ENCODE data around the gene TUBB. TPM values are rescaled to one million over a fixed set of nuclear protein-coding genes. Genes with fewer than 3 reads are reported as not detected.

TUBB gene
- total RNA-seq, 1 donor from 2014 or later, result 136 TPM

GRCh38 chr6:30678964-30679726, 41.0 kb upstream of the TUBB start:
- peak; percentile 54 for DNase-seq (ENCODE audit: low read depth)
- H3K36me3 ChIP-seq (ENCODE audit: control insufficient read depth, insufficient read depth, low read length), result peaks cover 19% of the 10 kb centered on the region
- peak; percentile 97 for TF ChIP-seq CTCF (IDR thresholded peaks at IDR 0.05; ENCODE audit: insufficient read depth, low read length, severe bottlenecking)
- H3K27me3 ChIP-seq (ENCODE audit: control insufficient read depth, insufficient read depth, low read length), result no peaks in the 10 kb centered on the region
- no peak overlapping the region for H3K4me3 ChIP-seq (ENCODE audit: low read depth, low read length)
- no peak for FAIRE-seq

- H3K27me3 ChIP-seq (ENCODE audit: control insufficient read depth, insufficient read depth, low read length), result no peaks in the 10 kb centered on the region
- DNase-seq (ENCODE audit: low read depth) (no peak), FAIRE-seq (no peak)
- no peak for TF ChIP-seq CTCF (IDR thresholded peaks at IDR 0.05; ENCODE audit: insufficient read depth, low read length, severe bottlenecking)
- H3K4me3 ChIP-seq (ENCODE audit: low read depth, low read length), result no peak overlapping the region
- H3K36me3 ChIP-seq (ENCODE audit: control insufficient read depth, insufficient read depth, low read length), result peaks cover 20% of the 10 kb centered on the region
Measured at GRCh38 chr6:30679765-30680535, 40.2 kb upstream of the TUBB start.

GRCh38 chr6:30681766-30682142, 38.4 kb upstream of the TUBB start:
- H3K4me3 ChIP-seq (ENCODE audit: low read depth, low read length), result no peak overlapping the region
- peaks cover 16% of the 10 kb centered on the region for H3K36me3 ChIP-seq (ENCODE audit: control insufficient read depth, insufficient read depth, low read length)
- no peaks in the 10 kb centered on the region for H3K27me3 ChIP-seq (ENCODE audit: control insufficient read depth, insufficient read depth, low read length)
- TF ChIP-seq CTCF (IDR thresholded peaks at IDR 0.05; ENCODE audit: insufficient read depth, low read length, severe bottlenecking), result no peak
- DNase-seq (ENCODE audit: low read depth) (no peak), FAIRE-seq (no peak)

GRCh38 chr6:30682143-30683117, 37.7 kb upstream of the TUBB start:
- no peak for TF ChIP-seq CTCF (IDR thresholded peaks at IDR 0.05; ENCODE audit: insufficient read depth, low read length, severe bottlenecking)
- no peak for FAIRE-seq
- peak overlapping the region; percentile 76 for H3K4me3 ChIP-seq (ENCODE audit: low read depth, low read length)
- no peaks in the 10 kb centered on the region for H3K27me3 ChIP-seq (ENCODE audit: control insufficient read depth, insufficient read depth, low read length)
- H3K36me3 ChIP-seq (ENCODE audit: control insufficient read depth, insufficient read depth, low read length), result peaks cover 11% of the 10 kb centered on the region
- peak; percentile 86 for DNase-seq (ENCODE audit: low read depth)

- no peak for TF ChIP-seq CTCF (IDR thresholded peaks at IDR 0.05; ENCODE audit: insufficient read depth, low read length, severe bottlenecking)
- no peaks in the 10 kb centered on the region for H3K27me3 ChIP-seq (ENCODE audit: control insufficient read depth, insufficient read depth, low read length)
- FAIRE-seq (no peak), DNase-seq (ENCODE audit: low read depth) (peak; percentile 39)
- H3K36me3 ChIP-seq (ENCODE audit: control insufficient read depth, insufficient read depth, low read length), result peaks cover 9% of the 10 kb centered on the region
- H3K4me3 ChIP-seq (ENCODE audit: low read depth, low read length), result peak overlapping the region; percentile 76
Measured at GRCh38 chr6:30683183-30683979, 36.8 kb upstream of the TUBB start.
